ENCODE data around the gene UBE2L3.

The UBE2L3 gene

GRCh38 chr22:21631025-21631424 is 63.5 kb downstream of the UBE2L3 start:
- no peak overlapping the region for H3K4me3 ChIP-seq (ENCODE audit: low read depth, low read length)
- DNase-seq (ENCODE audit: low read depth): no peak
- no peak for TF ChIP-seq CTCF (IDR thresholded peaks at IDR 0.05; ENCODE audit: control insufficient read depth, extremely low read depth, insufficient read depth)

- no peak for TF ChIP-seq CTCF (IDR thresholded peaks at IDR 0.05; ENCODE audit: control insufficient read depth, extremely low read depth, insufficient read depth)
- no peak within 1 kb of the TSS for H3K4me3 ChIP-seq (ENCODE audit: low read depth, low read length)
- DNase-seq (ENCODE audit: low read depth): no peak
These were observed 64.9 kb downstream of the UBE2L3 start, which contains the start of gene CCDC116 for GRCh38 chr22:21632237-21632895. TSS of gene CCDC116 (plus strand) at chr22:21632760. CDS start at chr22:21633182, 422 bp downstream.

- no peak overlapping the region for H3K4me3 ChIP-seq (ENCODE audit: low read depth, low read length)
- TF ChIP-seq CTCF (IDR thresholded peaks at IDR 0.05; ENCODE audit: control insufficient read depth, extremely low read depth, insufficient read depth): no peak
- no peak for DNase-seq (ENCODE audit: low read depth)
These were observed 65.4 kb downstream of the UBE2L3 start for GRCh38 chr22:21632931-21633330.

GRCh38 chr22:21633481-21633880 is 66.0 kb downstream of the UBE2L3 start:
- H3K4me3 ChIP-seq (ENCODE audit: low read depth, low read length): no peak overlapping the region
- DNase-seq (ENCODE audit: low read depth): no peak
- no peak for TF ChIP-seq CTCF (IDR thresholded peaks at IDR 0.05; ENCODE audit: control insufficient read depth, extremely low read depth, insufficient read depth)

GRCh38 chr22:21634081-21634480 is 66.6 kb downstream of the UBE2L3 start:
- no peak for TF ChIP-seq CTCF (IDR thresholded peaks at IDR 0.05; ENCODE audit: control insufficient read depth, extremely low read depth, insufficient read depth)
- no peak for DNase-seq (ENCODE audit: low read depth)
- no peak overlapping the region for H3K4me3 ChIP-seq (ENCODE audit: low read depth, low read length)

- no peak for TF ChIP-seq CTCF (IDR thresholded peaks at IDR 0.05; ENCODE audit: control insufficient read depth, extremely low read depth, insufficient read depth)
- no peak for DNase-seq (ENCODE audit: low read depth)
- no peak overlapping the region for H3K4me3 ChIP-seq (ENCODE audit: low read depth, low read length)
These were observed 67.3 kb downstream of the UBE2L3 start for GRCh38 chr22:21634844-21635243.
